Skeletal muscle satellite cell (primary cell): ENCODE data around the gene MPRIP.

Experiments
- H3K27me3 ChIP-seq: 2 replicates; pipeline ENCODE4 v1.7.0; 2013; ENCODE audit warnings: low read length; ENCODE audit not compliant: control insufficient read depth, insufficient read depth
- H3K36me3 ChIP-seq: 2 replicates; pipeline ENCODE4 v1.7.0; 2013; ENCODE audit warnings: mild to moderate bottlenecking, control low read depth, low read length; ENCODE audit not compliant: insufficient read depth
- H3K4me1 ChIP-seq: 2 replicates; pipeline ENCODE4 v1.7.0; 2013; ENCODE audit warnings: low read length; ENCODE audit not compliant: control insufficient read depth, insufficient read depth
- H3K4me2 ChIP-seq: 2 replicates; pipeline ENCODE4 v1.7.0; 2013; ENCODE audit warnings: mild to moderate bottlenecking, low read length
- H3K4me3 ChIP-seq: 2 replicates; pipeline ENCODE4 v1.7.0; 2013; ENCODE audit warnings: low read length
- H3K9ac ChIP-seq: 2 replicates; pipeline ENCODE4 v1.7.0; 2013; ENCODE audit warnings: mild to moderate bottlenecking, low read depth, low read length, moderate library complexity
- H3K9me3 ChIP-seq: replicated peaks from 2 replicates; pipeline ENCODE4 v1.7.0; 2013; ENCODE audit warnings: mild to moderate bottlenecking, control low read depth, low read length

MPRIP gene

GRCh38 chr17:17051380-17051779, 9.1 kb downstream of the MPRIP start:
- peaks cover 50% of the 10 kb centered on the region for H3K36me3 ChIP-seq
- H3K4me1 ChIP-seq, result peaks cover 84% of the 10 kb centered on the region
- H3K9me3 ChIP-seq, result no peaks in the 10 kb centered on the region
- H3K27me3 ChIP-seq, result no peaks in the 10 kb centered on the region
- no peak overlapping the region for H3K4me3 ChIP-seq
- peak overlapping the region; percentile 50 for H3K4me2 ChIP-seq
- H3K9ac ChIP-seq, result no peak overlapping the region

- Histone ChIP-seq H3K27me3 (no peaks in the 10 kb centered on the region), H3K36me3 (peaks cover 55% of the 10 kb centered on the region), H3K4me2 (peak overlapping the region; percentile 50), H3K4me1 (peaks cover 87% of the 10 kb centered on the region), H3K4me3 (peak overlapping the region; percentile 3), H3K9ac (peak overlapping the region; percentile 6), H3K9me3 (no peaks in the 10 kb centered on the region)
Measured at GRCh38 chr17:17051791-17052461, 9.7 kb downstream of the MPRIP start.

GRCh38 chr17:17052462-17053221, 10.4 kb downstream of the MPRIP start:
- no peaks in the 10 kb centered on the region for H3K27me3 ChIP-seq
- H3K4me3 ChIP-seq, result no peak overlapping the region
- H3K4me2 ChIP-seq, result peak overlapping the region; percentile 50
- peak overlapping the region; percentile 6 for H3K9ac ChIP-seq
- H3K9me3 ChIP-seq, result no peaks in the 10 kb centered on the region
- H3K36me3 ChIP-seq, result peaks cover 57% of the 10 kb centered on the region
- peaks cover 87% of the 10 kb centered on the region for H3K4me1 ChIP-seq

- H3K4me2 ChIP-seq, result peak overlapping the region; percentile 50
- H3K36me3 ChIP-seq, result peaks cover 57% of the 10 kb centered on the region
- peaks cover 77% of the 10 kb centered on the region for H3K4me1 ChIP-seq
Measured at GRCh38 chr17:17053446-17054379, 11.5 kb downstream of the MPRIP start.

GRCh38 chr17:17054636-17055035, 12.4 kb downstream of the MPRIP start:
- H3K9ac ChIP-seq, result no peak overlapping the region
- H3K4me2 ChIP-seq, result no peak overlapping the region
- H3K9me3 ChIP-seq, result no peaks in the 10 kb centered on the region
- peaks cover 57% of the 10 kb centered on the region for H3K36me3 ChIP-seq
- no peak overlapping the region for H3K4me3 ChIP-seq
- H3K4me1 ChIP-seq, result peaks cover 71% of the 10 kb centered on the region
- no peaks in the 10 kb centered on the region for H3K27me3 ChIP-seq

More at GRCh38 chr17:17053446-17054379, 11.5 kb downstream of the MPRIP start:
- Histone ChIP-seq H3K9me3 (no peaks in the 10 kb centered on the region), H3K27me3 (no peaks in the 10 kb centered on the region), H3K9ac (no peak overlapping the region), H3K4me3 (no peak overlapping the region)

GRCh38 chr17:17055286-17056155, 13.3 kb downstream of the MPRIP start:
- Histone ChIP-seq H3K36me3 (peaks cover 63% of the 10 kb centered on the region), H3K4me1 (peaks cover 67% of the 10 kb centered on the region), H3K9ac (peak overlapping the region; percentile 28)

GRCh38 chr17:17056156-17056539, 13.9 kb downstream of the MPRIP start:
- peak overlapping the region; percentile 67 for H3K4me2 ChIP-seq
- H3K36me3 ChIP-seq, result peaks cover 66% of the 10 kb centered on the region
- peaks cover 61% of the 10 kb centered on the region for H3K4me1 ChIP-seq
- H3K27me3 ChIP-seq, result no peaks in the 10 kb centered on the region
- no peak overlapping the region for H3K4me3 ChIP-seq
- H3K9ac ChIP-seq, result peak overlapping the region; percentile 28
- no peaks in the 10 kb centered on the region for H3K9me3 ChIP-seq

More at GRCh38 chr17:17055286-17056155, 13.3 kb downstream of the MPRIP start:
- no peaks in the 10 kb centered on the region for H3K9me3 ChIP-seq
- peak overlapping the region; percentile 67 for H3K4me2 ChIP-seq
- no peak overlapping the region for H3K4me3 ChIP-seq
- no peaks in the 10 kb centered on the region for H3K27me3 ChIP-seq

GRCh38 chr17:17057057-17057551, 14.8 kb downstream of the MPRIP start:
- H3K36me3 ChIP-seq, result peaks cover 70% of the 10 kb centered on the region
- H3K4me1 ChIP-seq, result peaks cover 61% of the 10 kb centered on the region
- no peaks in the 10 kb centered on the region for H3K9me3 ChIP-seq
- H3K9ac ChIP-seq, result no peak overlapping the region
- no peak overlapping the region for H3K4me3 ChIP-seq
- H3K4me2 ChIP-seq, result peak overlapping the region; percentile 18
- H3K27me3 ChIP-seq, result no peaks in the 10 kb centered on the region

GRCh38 chr17:17058304-17058703, 16.0 kb downstream of the MPRIP start:
- H3K36me3 ChIP-seq, result peaks cover 68% of the 10 kb centered on the region
- no peak overlapping the region for H3K4me3 ChIP-seq
- H3K4me1 ChIP-seq, result peaks cover 61% of the 10 kb centered on the region
- H3K9me3 ChIP-seq, result no peaks in the 10 kb centered on the region
- no peak overlapping the region for H3K4me2 ChIP-seq
- no peaks in the 10 kb centered on the region for H3K27me3 ChIP-seq
- no peak overlapping the region for H3K9ac ChIP-seq

GRCh38 chr17:17059301-17059890, 17.1 kb downstream of the MPRIP start:
- H3K36me3 ChIP-seq, result peaks cover 67% of the 10 kb centered on the region
- H3K4me3 ChIP-seq, result no peak overlapping the region
- H3K9me3 ChIP-seq, result no peaks in the 10 kb centered on the region
- H3K4me2 ChIP-seq, result no peak overlapping the region
- H3K27me3 ChIP-seq, result no peaks in the 10 kb centered on the region
- H3K9ac ChIP-seq, result no peak overlapping the region
- H3K4me1 ChIP-seq, result peaks cover 61% of the 10 kb centered on the region
